ENCODE results near the gene CRABP1.

DNA sequence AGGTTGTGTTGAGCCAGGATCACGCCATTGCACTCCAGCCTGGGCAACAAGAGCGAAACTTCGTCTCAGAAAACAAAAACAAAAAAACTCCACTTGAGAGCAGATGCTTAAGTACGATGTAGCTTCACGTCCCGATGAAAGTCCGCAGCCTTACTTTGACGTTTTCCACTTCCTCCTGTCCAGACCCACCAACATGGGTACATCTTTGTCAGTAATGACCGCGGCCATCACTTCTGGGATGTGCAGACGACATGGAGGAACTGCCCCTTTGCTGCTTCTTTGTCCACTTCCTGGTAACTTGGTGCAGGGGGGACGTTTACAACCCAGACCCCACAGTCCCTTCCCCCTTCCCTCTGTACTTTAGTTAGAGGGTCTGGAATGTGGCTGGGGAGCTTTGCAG lies 48.7 kb downstream of the CRABP1 start:
- TF ChIP-seq, protein P1, sequence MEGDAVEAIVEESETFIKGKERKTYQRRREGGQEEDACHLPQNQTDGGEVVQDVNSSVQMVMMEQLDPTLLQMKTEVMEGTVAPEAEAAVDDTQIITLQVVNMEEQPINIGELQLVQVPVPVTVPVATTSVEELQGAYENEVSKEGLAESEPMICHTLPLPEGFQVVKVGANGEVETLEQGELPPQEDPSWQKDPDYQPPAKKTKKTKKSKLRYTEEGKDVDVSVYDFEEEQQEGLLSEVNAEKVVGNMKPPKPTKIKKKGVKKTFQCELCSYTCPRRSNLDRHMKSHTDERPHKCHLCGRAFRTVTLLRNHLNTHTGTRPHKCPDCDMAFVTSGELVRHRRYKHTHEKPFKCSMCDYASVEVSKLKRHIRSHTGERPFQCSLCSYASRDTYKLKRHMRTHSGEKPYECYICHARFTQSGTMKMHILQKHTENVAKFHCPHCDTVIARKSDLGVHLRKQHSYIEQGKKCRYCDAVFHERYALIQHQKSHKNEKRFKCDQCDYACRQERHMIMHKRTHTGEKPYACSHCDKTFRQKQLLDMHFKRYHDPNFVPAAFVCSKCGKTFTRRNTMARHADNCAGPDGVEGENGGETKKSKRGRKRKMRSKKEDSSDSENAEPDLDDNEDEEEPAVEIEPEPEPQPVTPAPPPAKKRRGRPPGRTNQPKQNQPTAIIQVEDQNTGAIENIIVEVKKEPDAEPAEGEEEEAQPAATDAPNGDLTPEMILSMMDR (IDR thresholded peaks at IDR 0.05) = no peak
- TF ChIP-seq POLR2A (IDR thresholded peaks at IDR 0.05) = no peak

Measured in right lobe of liver (tissue), 4 donors.